Cardiac fibroblast (primary cell): Measurements from ENCODE around the gene GDA.

Experiments
- DNase-seq, 2 donors: peaks; one replicate each; pipeline versions ENCODE4 v3.0.0 to v3.0.0-alpha.2; 2010; ENCODE audit warnings: low read depth in 2 of 2
- H3K4me3 ChIP-seq, 2 donors: replicated peaks in 1 of 2; 1 replicate in 1 of 2; 2 replicates in 1 of 2; pipeline ENCODE4 v1.5.1; 2011; ENCODE audit warnings: low read depth in 2 of 2, low read length in 2 of 2, mild to moderate bottlenecking in 2 of 2, moderate library complexity in 1 of 2
- CTCF ChIP-seq: IDR thresholded peaks from one replicate; pipeline ENCODE4 v1.5.1; 2011; ENCODE audit warnings: low read depth, mild to moderate bottlenecking, low read length, inconsistent platforms

The GDA gene

GRCh38 chr9:72213906-72214305, 64.7 kb downstream of the GDA start:
- no peak overlapping the region for H3K4me3 ChIP-seq
- no peak for TF ChIP-seq CTCF
- no peak for DNase-seq

- DNase-seq, result no peak
- H3K4me3 ChIP-seq, result no peak overlapping the region
- no peak for TF ChIP-seq CTCF
Observed at GRCh38 chr9:72217306-72217842, 68.1 kb downstream of the GDA start.

GRCh38 chr9:72220589-72220988, 71.3 kb downstream of the GDA start:
- no peak overlapping the region for H3K4me3 ChIP-seq
- DNase-seq, result no peak
- no peak for TF ChIP-seq CTCF

GRCh38 chr9:72226146-72226812, 77.0 kb downstream of the GDA start:
- no peak for DNase-seq
- no peak for TF ChIP-seq CTCF
- no peak overlapping the region for H3K4me3 ChIP-seq

- DNase-seq, result no peak
- no peak for TF ChIP-seq CTCF
- H3K4me3 ChIP-seq, result no peak overlapping the region
Observed at GRCh38 chr9:72228282-72228681, 79.0 kb downstream of the GDA start.

- DNase-seq, result no peak
- no peak for TF ChIP-seq CTCF
- H3K4me3 ChIP-seq, result no peak overlapping the region
Observed at GRCh38 chr9:72232778-72233177, 83.5 kb downstream of the GDA start.

GRCh38 chr9:72247549-72247948, 98.3 kb downstream of the GDA start:
- no peak overlapping the region for H3K4me3 ChIP-seq
- no peak for TF ChIP-seq CTCF
- no peak for DNase-seq
